Measurements from ENCODE around the gene P2RX2. TPM values are rescaled to one million over a fixed set of nuclear protein-coding genes. Genes with fewer than 3 reads are reported as not detected.

The P2RX2 gene
- total RNA-seq, 1 experiment from 2014 or later: not detected

DNA sequence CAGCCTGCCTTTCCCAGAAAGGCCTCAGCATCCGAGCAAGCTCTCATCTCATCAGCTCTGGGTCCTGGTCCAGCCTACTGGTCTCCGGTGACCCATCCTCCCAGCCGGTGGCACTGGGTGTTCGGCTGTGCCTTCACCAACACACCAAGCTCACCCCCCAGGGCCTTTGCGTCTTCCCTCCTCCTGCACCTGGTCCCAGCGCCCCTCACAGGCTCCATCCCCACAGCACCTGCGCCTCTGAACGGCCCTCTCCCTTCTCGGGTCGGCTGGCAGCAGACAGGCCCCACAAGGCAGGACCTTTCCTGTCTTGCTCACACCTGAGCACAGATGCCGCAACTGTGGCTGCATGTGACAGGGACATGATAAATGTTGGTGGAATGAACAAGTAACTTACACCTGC, 13.1 kb downstream of the P2RX2 start (continued):
- TF ChIP-seq POLR2A (IDR thresholded peaks at IDR 0.05; ENCODE audit: borderline replicate concordance, extremely low read depth, insufficient read depth, insufficient read length) (no peak), ZNF274 (IDR thresholded peaks at IDR 0.05; ENCODE audit: low read depth, low read length) (no peak), SIN3A (IDR thresholded peaks at IDR 0.05; ENCODE audit: low read depth) (no peak), POLR2AphosphoS5 (IDR thresholded peaks at IDR 0.05; ENCODE audit: low read depth, low read length) (no peak), EGR1 (IDR thresholded peaks at IDR 0.05; ENCODE audit: low read depth) (no peak)

DNA sequence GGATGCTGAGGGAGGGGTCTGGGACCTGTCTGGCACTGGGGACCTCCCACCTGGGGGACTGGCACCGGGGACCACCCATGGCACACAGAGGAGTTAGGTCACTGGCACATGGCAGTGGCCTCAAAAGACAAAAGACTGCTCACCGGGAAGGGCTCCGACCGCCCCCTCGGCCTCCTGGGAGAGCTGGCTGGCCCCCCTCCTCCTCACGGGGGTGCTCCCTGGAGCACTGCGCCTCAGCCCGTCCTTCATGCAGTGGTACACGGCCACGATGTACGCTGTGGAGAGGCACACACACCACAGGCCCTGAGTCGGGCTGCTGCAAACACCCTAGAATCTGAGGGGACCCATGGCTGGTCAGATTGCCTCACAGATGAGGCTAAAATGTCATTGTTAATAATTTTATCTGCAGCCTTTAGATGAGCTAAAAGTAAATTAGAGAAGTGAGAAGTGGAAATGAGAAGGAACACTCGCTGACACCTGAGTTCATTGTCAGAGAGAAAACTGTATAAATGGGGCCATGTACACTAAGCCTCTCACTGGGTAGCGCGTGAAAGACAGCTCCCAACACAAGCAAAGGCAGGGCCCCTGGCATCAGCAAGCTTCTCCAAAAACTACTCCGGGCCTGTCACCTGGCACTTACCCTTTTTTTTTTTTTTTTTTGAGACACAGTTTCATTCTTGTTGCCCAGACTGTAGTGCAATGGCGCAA, 14.1 kb downstream of the P2RX2 start:
- BruUV-seq (replicated peaks): no TSS peak
- POLR2A ChIA-PET: interaction anchor here (0.6 kb wide), 1 partner anchor 24 kb away, joined by 3 read pairs; no protein-coding TSS in a partner anchor

More for the DNA sequence above, 14.1 kb downstream of the P2RX2 start:
- TF ChIP-seq TCF7L2 (IDR thresholded peaks at IDR 0.05; ENCODE audit: borderline replicate concordance, extremely low read depth, insufficient read depth, insufficient read length): no peak
- TF ChIP-seq, protein P1, sequence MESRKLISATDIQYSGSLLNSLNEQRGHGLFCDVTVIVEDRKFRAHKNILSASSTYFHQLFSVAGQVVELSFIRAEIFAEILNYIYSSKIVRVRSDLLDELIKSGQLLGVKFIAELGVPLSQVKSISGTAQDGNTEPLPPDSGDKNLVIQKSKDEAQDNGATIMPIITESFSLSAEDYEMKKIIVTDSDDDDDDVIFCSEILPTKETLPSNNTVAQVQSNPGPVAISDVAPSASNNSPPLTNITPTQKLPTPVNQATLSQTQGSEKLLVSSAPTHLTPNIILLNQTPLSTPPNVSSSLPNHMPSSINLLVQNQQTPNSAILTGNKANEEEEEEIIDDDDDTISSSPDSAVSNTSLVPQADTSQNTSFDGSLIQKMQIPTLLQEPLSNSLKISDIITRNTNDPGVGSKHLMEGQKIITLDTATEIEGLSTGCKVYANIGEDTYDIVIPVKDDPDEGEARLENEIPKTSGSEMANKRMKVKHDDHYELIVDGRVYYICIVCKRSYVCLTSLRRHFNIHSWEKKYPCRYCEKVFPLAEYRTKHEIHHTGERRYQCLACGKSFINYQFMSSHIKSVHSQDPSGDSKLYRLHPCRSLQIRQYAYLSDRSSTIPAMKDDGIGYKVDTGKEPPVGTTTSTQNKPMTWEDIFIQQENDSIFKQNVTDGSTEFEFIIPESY (IDR thresholded peaks at IDR 0.05; ENCODE audit: extremely low read depth, insufficient replicate concordance, low read length): no peak
- no peak for TF ChIP-seq ZNF274 (IDR thresholded peaks at IDR 0.05; ENCODE audit: low read depth, low read length)
- TF ChIP-seq, protein P2, sequence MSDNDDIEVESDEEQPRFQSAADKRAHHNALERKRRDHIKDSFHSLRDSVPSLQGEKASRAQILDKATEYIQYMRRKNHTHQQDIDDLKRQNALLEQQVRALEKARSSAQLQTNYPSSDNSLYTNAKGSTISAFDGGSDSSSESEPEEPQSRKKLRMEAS (IDR thresholded peaks at IDR 0.05): no peak
- TF ChIP-seq, protein P3, sequence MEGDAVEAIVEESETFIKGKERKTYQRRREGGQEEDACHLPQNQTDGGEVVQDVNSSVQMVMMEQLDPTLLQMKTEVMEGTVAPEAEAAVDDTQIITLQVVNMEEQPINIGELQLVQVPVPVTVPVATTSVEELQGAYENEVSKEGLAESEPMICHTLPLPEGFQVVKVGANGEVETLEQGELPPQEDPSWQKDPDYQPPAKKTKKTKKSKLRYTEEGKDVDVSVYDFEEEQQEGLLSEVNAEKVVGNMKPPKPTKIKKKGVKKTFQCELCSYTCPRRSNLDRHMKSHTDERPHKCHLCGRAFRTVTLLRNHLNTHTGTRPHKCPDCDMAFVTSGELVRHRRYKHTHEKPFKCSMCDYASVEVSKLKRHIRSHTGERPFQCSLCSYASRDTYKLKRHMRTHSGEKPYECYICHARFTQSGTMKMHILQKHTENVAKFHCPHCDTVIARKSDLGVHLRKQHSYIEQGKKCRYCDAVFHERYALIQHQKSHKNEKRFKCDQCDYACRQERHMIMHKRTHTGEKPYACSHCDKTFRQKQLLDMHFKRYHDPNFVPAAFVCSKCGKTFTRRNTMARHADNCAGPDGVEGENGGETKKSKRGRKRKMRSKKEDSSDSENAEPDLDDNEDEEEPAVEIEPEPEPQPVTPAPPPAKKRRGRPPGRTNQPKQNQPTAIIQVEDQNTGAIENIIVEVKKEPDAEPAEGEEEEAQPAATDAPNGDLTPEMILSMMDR (IDR thresholded peaks at IDR 0.05 in 2 of 3, conservative IDR thresholded peaks at IDR 0.05 in 1 of 3; ENCODE audit: borderline replicate concordance in 1 of 3, insufficient read depth in 1 of 3, low read depth in 2 of 3, low read length in 2 of 3): no peak
- no peak for TF ChIP-seq JUND (IDR thresholded peaks at IDR 0.05)
- TF ChIP-seq FOSL1 (IDR thresholded peaks at IDR 0.05; ENCODE audit: low read depth): no peak
- no peak for TF ChIP-seq EZH2 (IDR thresholded peaks at IDR 0.05)
- TF ChIP-seq CBX3 (IDR thresholded peaks at IDR 0.05; ENCODE audit: low read depth): no peak
- TF ChIP-seq ZFX (IDR thresholded peaks at IDR 0.05): no peak
- TF ChIP-seq EZH2phosphoT487 (IDR thresholded peaks at IDR 0.05; ENCODE audit: borderline replicate concordance): no peak
- no peak for TF ChIP-seq SP1 (IDR thresholded peaks at IDR 0.05; ENCODE audit: low read depth)
- H2AFZ ChIP-seq (ENCODE audit: low read depth, low read length, poor library complexity, severe bottlenecking): no peak overlapping the region
- H3K4me2 ChIP-seq (ENCODE audit: low read length): no peak overlapping the region
- H3K4me1 ChIP-seq (ENCODE audit: control insufficient read depth in 1 of 2, insufficient read depth in 2 of 2, low read length in 2 of 2): no peaks in the 10 kb centered on the region
- H3K79me2 ChIP-seq (ENCODE audit: insufficient read depth, low read length): no peaks in the 10 kb centered on the region
- no peaks in the 10 kb centered on the region for H3K9me2 ChIP-seq (ENCODE audit: insufficient read depth)
- H3K4me3 ChIP-seq (replicated peaks in 1 of 2; ENCODE audit: low read depth in 1 of 2, low read length in 2 of 2): no peak overlapping the region
- ChIA-PET RAD21 (ENCODE audit: low non-redundant PET in 1 of 2, low total read pairs in 2 of 2, uncharacterized antibody in 2 of 2, unreplicated experiment in 2 of 2) (no interaction called here), CTCF (interaction anchor here (0.7 kb wide), 1 partner anchor 18 kb away, joined by 3 read pairs; no protein-coding TSS in a partner anchor)
- H3K36me3 ChIP-seq (ENCODE audit: control insufficient read depth in 1 of 2, insufficient read depth in 2 of 2, low read length in 2 of 2): peaks cover 33 to 63% of the 10 kb centered on the region in 2 experiments
- H3K27me3 ChIP-seq (ENCODE audit: insufficient read depth, low read length): no peaks in the 10 kb centered on the region
- ATAC-seq (no peak), DNase-seq (ENCODE audit: low read depth, low spot score) (no peak)
- H4K20me1 ChIP-seq (ENCODE audit: insufficient read depth): no peaks in the 10 kb centered on the region
- H3K27ac ChIP-seq (ENCODE audit: low read depth, low read length): no peak overlapping the region
- H3K9me3 ChIP-seq (ENCODE audit: control insufficient read depth in 1 of 2, insufficient read depth in 1 of 2, low read depth in 1 of 2, low read length in 2 of 2): no peaks in the 10 kb centered on the region
- no peak overlapping the region for H3K9ac ChIP-seq (ENCODE audit: low read length)
- intact Hi-C loops (cut with micrococcal nuclease): no loop called here

All from HCT116 (cell line).